HFFc6 (cell line): ENCODE results near the gene EEF1AKMT2. TPM values are rescaled to one million over a fixed set of nuclear protein-coding genes. Genes with fewer than 3 reads are reported as not detected.
A peak's percentile ranks its signal among the peaks of the same experiment; 100 is the strongest.
"Not testable (repeated sequence)": the region's sequence is repeated elsewhere in the genome, so short reads cannot be mapped to it uniquely, and the experiment has no call there.

Source experiments
- DNase-seq: peaks from one replicate; pipeline ENCODE4 v3.0.0-alpha.2; 2018
- H3K27ac Mint-ChIP-seq: 2 replicates; pipeline ENCODE4 v1.8.0; 2020; ENCODE audit warnings: mild to moderate bottlenecking, mixed read lengths
- H3K27me3 Mint-ChIP-seq: 2 replicates; pipeline ENCODE4 v1.8.0; 2021; ENCODE audit warnings: mild to moderate bottlenecking, moderate library complexity, mixed read lengths; ENCODE audit not compliant: insufficient read depth
- H3K36me3 Mint-ChIP-seq: 2 replicates; pipeline ENCODE4 v1.8.0; 2021; ENCODE audit warnings: low read depth, mixed read lengths
- H3K4me1 Mint-ChIP-seq: 2 replicates; pipeline ENCODE4 v1.8.0; 2020; ENCODE audit warnings: low read depth, mixed read lengths
- H3K4me3 Mint-ChIP-seq: 2 replicates; pipeline ENCODE4 v1.8.0; 2020; ENCODE audit warnings: mild to moderate bottlenecking, moderate library complexity, mixed read lengths
- H3K9me3 Mint-ChIP-seq: 2 replicates; pipeline ENCODE4 v1.8.0; 2020; ENCODE audit warnings: mild to moderate bottlenecking, mixed read lengths
- total RNA-seq, 6 experiments: library from RNA; stranded (reverse); fragmentation: NEBNext Ultra II Directional; extraction: Animal tissue kit (Norgen Biotek cat#: 25700); gene quantifications; 2 replicates in 1 of 6; 3 replicates in 5 of 6; pipeline ENCODE4 v1.2.3, GENCODE V29; 2021
- TF ChIP-seq, protein P1 (sequence below): fragments of 200-600 bp; sonication (generic); IDR thresholded peaks from 2 replicates; pipeline ENCODE4 v1.5.0; 2021; ENCODE audit warnings: antibody characterized with exemption, mild to moderate bottlenecking

EEF1AKMT2 gene
- total RNA-seq, 6 experiments from 2014 or later: 15.8 to 19.5 (median 17.7) TPM

DNA sequence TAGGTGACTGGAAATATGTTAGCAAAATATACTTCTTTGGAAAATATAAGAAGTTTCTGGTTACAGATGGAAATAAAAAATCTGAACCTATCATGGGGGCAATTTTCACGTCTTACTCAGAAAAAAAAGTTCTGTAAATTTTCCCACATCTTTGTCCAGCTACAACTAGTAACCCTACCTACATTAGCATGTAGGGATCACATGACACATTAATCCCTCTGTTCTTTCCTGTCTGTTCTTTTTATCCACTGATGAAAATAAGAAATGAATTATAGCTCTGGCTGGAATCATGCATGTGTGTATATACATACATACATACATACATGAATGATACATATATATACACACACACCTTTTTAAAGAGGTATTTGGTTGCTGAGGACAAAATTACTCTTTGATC, 43.9 kb downstream of the EEF1AKMT2 start:
- peaks cover 1% of the 10 kb centered on the region; the same call in 1 of the 2 replicates for H3K27me3 Mint-ChIP-seq
- no peak overlapping the region for H3K27ac Mint-ChIP-seq
- H3K4me3 Mint-ChIP-seq: no peak overlapping the region

DNA sequence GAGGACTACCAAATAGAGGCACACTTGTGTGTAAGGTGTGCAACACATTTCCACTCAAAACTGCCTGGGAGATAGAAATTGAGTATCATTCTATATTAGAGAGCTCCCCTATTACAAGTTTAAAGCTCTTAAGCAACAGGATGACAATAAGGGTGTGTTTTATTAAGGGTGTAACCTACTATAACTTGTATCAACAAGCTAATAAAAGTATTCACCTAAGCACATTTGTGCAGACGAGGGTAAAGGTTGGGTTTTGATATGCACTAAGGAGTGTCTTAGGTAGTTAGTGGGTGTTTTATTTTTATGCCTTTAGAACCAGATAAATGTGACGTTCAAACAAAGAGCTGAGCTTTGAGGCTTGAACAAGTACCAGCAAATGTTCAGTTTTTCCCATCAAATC, 44.7 kb downstream of the EEF1AKMT2 start:
- Mint-ChIP-seq H3K4me3 (no peak overlapping the region), H3K36me3 (no peaks in the 10 kb centered on the region), H3K4me1 (peaks cover 31% of the 10 kb centered on the region), H3K27me3 (peaks cover 4% of the 10 kb centered on the region; the same call in 1 of the 2 replicates), H3K27ac (peak overlapping the region; percentile 12; the same call in 1 of the 2 replicates), H3K9me3 (no peaks in the 10 kb centered on the region)
- TF ChIP-seq, protein P1, sequence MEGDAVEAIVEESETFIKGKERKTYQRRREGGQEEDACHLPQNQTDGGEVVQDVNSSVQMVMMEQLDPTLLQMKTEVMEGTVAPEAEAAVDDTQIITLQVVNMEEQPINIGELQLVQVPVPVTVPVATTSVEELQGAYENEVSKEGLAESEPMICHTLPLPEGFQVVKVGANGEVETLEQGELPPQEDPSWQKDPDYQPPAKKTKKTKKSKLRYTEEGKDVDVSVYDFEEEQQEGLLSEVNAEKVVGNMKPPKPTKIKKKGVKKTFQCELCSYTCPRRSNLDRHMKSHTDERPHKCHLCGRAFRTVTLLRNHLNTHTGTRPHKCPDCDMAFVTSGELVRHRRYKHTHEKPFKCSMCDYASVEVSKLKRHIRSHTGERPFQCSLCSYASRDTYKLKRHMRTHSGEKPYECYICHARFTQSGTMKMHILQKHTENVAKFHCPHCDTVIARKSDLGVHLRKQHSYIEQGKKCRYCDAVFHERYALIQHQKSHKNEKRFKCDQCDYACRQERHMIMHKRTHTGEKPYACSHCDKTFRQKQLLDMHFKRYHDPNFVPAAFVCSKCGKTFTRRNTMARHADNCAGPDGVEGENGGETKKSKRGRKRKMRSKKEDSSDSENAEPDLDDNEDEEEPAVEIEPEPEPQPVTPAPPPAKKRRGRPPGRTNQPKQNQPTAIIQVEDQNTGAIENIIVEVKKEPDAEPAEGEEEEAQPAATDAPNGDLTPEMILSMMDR: no peak
- no peak for DNase-seq

More for the DNA sequence above, 43.9 kb downstream of the EEF1AKMT2 start:
- TF ChIP-seq, protein P1: no peak
- no peak for DNase-seq
- Mint-ChIP-seq H3K9me3 (no peaks in the 10 kb centered on the region), H3K36me3 (no peaks in the 10 kb centered on the region), H3K4me1 (peaks cover 24% of the 10 kb centered on the region)

DNA sequence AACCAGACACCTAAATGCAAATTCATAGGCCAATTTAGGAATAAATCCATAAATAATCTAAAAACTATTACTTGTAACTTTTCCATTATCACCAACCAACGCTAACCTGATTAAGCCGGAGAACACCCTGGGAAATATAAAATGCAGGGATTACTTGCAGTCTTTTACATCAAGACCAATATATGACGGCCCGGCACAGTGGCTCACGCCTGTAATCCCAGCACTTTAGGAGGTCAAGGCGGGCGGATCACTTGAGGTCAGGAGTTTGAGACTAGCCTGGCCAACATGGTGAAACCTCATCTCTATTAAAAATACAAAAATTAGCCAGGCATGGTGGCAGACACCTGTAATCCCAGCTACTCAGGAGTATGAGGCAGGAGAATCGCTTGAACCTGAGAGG, 45.2 kb downstream of the EEF1AKMT2 start:
- H3K27ac Mint-ChIP-seq, H3K36me3 Mint-ChIP-seq, DNase-seq, H3K4me3 Mint-ChIP-seq, H3K9me3 Mint-ChIP-seq, H3K27me3 Mint-ChIP-seq: not testable (repeated sequence)
- H3K4me1 Mint-ChIP-seq: peaks cover 35% of the 10 kb centered on the region

DNA sequence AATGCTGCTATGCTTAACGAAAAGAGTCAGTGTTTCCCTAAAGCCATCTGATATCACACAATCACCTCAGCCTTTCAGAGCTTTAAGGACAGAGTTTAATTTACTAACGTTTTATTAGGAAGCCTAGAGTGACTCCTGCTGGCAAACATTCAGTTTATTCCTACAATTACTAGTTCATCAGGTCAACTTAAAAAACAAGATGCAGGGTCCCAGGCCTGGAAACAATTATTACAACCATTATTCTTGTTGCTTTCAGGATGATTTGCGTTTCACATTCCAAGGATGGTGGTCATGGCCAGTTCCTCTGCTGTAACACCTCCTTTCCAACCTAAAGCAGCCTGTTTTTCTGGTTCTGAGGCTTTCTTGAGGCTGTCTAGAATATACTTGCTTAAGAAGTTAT, 46.0 kb downstream of the EEF1AKMT2 start:
- TF ChIP-seq, protein P1: peak; percentile 69
- Mint-ChIP-seq H3K27ac (peak overlapping the region; percentile 93), H3K36me3 (no peaks in the 10 kb centered on the region), H3K4me1 (peaks cover 43% of the 10 kb centered on the region), H3K27me3 (peaks cover 4% of the 10 kb centered on the region; the same call in 1 of the 2 replicates), H3K9me3 (no peaks in the 10 kb centered on the region), H3K4me3 (no peak overlapping the region; the same call in 1 of the 2 replicates)
- DNase-seq: peak; percentile 42

DNA sequence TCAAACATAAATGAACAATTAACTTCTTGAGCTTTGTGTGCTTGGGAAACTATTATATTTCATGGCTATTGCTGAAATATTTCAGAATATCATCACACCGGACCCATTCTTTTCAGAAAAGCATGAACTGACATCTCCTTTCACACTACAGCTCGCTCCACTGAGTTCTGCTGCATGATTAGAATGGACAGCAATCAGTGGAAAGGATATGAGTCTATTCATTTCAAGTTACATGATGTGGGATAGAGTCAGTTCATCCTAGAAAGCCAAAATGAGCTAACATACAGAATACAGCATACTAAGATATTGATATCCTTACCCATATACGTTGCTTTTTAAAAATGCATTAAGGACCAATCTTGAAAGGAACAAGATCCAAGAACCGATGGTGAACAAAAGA, 46.4 kb downstream of the EEF1AKMT2 start:
- H3K4me3 Mint-ChIP-seq: peak overlapping the region; percentile 82
- no peaks in the 10 kb centered on the region for H3K9me3 Mint-ChIP-seq
- no peak for DNase-seq
- no peaks in the 10 kb centered on the region for H3K36me3 Mint-ChIP-seq
- peaks cover 47% of the 10 kb centered on the region for H3K4me1 Mint-ChIP-seq
- peak overlapping the region; percentile 93 for H3K27ac Mint-ChIP-seq
- TF ChIP-seq, protein P1: no peak
- H3K27me3 Mint-ChIP-seq: peaks cover 4% of the 10 kb centered on the region; the same call in 1 of the 2 replicates

DNA sequence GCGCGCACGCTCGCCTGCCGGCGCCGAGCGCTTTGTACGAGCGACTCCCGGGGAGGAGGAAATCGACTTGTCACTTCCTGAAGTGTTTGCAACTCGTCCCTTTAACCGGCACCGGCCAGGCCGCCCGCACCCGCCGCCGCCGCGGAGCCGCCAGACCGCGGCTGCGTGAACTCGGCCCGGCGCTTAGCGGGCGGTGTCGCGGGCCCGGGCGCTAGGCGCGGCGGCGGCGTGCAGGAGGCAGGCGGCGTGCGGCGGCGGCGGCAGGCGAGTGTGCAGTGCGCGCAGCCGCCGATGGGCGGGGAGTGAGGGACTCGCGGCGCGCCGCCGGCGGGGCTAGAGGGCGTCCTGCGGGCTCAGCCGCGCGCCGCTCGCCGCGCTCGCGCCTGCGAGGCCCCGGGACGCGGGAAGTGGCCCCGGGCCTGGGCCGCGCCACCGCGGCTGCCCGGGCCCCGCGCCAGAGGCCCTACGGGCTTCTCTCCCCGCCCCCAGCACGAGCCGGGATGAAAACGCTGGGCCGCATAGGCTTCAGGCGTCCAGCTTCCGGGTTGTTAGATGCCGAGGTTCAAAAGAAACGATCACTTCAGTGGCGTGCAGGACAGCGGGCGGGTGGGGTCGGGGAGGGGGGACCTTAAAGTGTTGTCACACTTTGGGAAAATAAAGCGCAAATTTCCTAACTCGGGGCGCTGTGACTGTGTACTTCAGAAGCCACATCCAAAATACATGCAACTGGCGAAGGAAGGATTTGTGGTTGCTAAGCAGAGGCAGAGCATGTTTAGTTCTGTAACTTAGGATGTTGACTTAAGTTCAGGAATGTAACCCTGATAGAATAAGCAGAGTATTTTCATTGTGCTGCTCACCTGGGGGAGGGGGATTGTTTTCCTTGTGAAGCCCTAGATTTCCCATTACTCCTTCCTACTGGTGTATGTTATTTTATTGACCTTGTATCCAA, 47.3 kb downstream of the EEF1AKMT2 start, which contains the start of gene FAM53B:
Gene FAM53B (minus strand): TSS at position 277 of the 949 bp plus-strand sequence. CDS start 37,665 bp downstream, outside the sequence.
- Mint-ChIP-seq H3K27me3 (peaks cover 4% of the 10 kb centered on the region), H3K36me3 (no peaks in the 10 kb centered on the region), H3K4me3 (peak within 1 kb of the TSS; percentile 98), H3K9me3 (no peaks in the 10 kb centered on the region), H3K27ac (peak within 1 kb of the TSS; percentile 95), H3K4me1 (peaks cover 56% of the 10 kb centered on the region)
- peak; percentile 63 for DNase-seq
- TF ChIP-seq, protein P1: no peak
